ENCODE measurements around the gene RAC2.

RAC2 gene

GRCh38 chr22:37195921-37196320 lies 48.1 kb downstream of the RAC2 start:
- in situ Hi-C loops (cut with HindIII; ENCODE audit: low sequenced_read_pairs), result no loop called here

DNA sequence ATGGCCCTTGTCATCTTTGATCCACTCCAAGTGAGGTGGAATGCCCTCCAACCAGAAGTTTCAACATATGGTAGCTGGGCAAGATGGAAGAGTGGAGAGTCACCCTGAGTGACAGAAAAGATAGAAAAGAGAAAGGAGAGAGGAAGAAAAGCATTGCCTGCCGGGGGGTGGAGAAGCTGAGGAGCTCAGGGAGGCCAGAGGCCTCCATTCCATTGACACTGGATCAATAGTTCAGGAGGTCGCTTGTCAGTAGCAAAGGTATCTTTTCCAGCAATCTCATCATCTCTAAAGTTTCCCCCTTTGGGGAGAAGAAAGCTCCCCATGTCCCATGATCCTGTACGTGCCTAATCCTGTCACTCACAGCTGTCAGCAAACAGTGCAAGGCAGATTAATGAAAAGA lies 49.3 kb downstream of the RAC2 start:
- in situ Hi-C loops (cut with HindIII; ENCODE audit: low sequenced_read_pairs), result no loop called here

- in situ Hi-C loops (cut with HindIII; ENCODE audit: low sequenced_read_pairs), result no loop called here
Measured at GRCh38 chr22:37193629-37194191, 50.4 kb downstream of the RAC2 start.

- in situ Hi-C loops (cut with HindIII; ENCODE audit: low sequenced_read_pairs), result no loop called here
Measured at GRCh38 chr22:37192741-37193140, 51.3 kb downstream of the RAC2 start.

DNA sequence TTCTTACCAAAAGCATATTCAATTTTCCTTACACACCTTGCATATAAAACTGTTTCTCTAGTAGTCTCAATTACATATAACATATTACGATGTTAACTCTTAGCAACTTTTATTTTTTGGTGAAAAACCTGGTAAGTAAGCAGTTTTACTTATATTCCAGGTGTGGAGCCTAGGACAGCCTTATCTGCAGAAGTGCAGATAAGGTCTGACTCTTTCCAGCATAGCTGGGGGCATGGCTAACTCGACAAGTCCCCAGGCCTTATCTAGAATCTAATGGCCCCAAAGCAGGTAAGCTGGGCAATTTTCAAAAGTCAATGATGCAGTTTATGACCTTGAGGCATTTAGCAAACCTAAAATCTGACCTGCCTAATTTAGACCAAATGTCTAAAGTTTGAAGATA lies 51.9 kb downstream of the RAC2 start:
- in situ Hi-C loops (cut with HindIII; ENCODE audit: low sequenced_read_pairs), result no loop called here

DNA sequence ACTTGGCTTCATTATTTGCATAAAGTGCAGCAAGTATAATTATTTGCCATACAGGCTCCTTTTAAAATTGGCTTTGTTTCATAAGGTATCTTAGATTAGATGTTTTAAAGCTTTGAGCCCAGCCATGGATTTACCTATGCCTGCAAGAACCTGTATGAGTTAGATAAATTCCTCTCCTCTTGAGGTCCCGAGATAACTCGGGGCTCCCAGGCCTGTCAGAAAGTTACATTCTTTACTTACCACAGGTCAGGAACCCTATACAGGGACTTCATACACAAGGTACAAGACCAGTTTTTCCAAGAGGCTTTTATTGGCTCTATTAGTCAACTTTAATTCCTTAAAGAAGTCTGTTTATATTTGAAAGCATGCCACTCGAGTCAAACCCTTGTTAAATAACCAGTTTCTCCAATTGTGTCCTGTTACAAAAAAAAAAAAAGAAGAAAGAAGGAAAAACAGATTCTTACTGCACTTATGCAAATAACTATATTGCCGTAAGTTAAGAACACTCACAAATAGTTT lies 53.7 kb downstream of the RAC2 start:
- in situ Hi-C loops (cut with HindIII; ENCODE audit: low sequenced_read_pairs), result no loop called here

DNA sequence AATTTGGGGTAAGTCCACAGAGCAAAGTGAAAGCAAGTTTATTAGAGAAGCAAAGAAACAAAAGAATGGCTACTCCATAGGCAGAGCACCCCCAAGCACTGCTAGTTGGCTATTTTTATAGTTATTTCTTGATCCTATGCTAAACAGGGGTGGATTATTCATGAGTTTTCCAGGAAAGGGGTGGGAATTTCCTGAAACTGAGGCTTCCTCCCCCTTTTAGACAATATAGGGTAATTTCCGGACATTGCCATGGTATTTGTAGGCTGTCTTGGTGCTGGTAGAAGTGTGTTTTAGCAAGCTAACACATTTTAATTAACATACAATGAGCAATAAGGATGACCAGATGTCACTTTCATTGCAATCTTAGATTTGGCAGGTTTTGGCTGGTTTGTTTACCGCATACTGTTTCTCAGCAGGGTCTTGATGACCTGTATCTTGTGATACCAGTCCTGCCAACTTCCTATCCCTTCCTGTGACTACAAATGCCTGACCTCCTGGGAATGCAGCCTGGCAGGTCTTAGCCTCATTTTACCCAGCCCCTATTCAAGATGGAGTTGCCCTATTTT lies 55.1 kb downstream of the RAC2 start:
- in situ Hi-C loops (cut with HindIII; ENCODE audit: low sequenced_read_pairs), result loop anchor here (5.0 to 10.0 kb wide), 3 partner anchors 73 to 316 kb away; partner anchors contain the start of gene KCTD17

DNA sequence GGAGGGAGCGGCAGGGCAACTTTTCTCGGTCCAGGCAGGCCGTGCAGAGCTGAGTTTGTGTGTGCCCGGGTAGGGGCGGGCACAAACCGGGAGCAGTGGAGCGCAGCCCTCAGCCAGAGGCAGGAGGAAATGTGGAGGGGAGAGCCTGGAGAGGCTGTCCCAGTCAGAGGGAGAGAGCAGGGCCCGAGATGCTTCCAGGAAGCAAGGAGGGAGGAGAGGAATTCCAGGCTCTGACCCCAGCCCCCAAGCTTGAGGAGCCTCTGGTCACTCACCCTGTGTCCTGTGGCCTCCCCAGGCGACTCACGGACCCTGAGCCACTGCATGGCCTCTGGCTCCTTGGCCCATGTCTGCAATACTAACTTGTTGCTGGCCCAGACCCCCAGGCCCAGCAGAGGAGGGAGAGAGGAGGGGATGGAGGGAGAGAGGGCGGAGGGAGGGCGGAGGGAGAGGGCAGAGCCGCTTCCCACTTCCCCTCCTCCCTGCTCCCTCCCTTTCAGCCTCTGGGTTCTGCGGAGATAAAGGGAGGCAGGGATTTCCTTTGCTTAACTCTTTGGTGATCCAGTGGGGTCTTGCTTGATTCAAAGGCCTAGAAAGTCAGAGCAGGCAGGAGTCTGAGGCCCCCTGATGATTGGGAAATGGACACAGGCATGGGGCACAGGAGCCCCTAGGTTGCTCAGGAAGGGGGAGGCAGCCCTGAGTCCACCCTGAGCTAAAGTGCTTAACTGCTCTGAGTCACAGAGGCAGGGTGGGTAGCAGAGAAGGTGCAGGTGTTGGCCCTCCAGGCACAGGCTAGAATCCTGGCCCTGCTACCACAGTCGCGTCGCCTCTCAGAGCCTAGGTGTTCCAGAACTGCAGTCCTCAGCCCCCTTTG lies 55.9 kb downstream of the RAC2 start, which contains the start of gene C1QTNF6:
Gene C1QTNF6 (minus strand): TSS at position 357 of the 871 bp plus-strand sequence. CDS start 34 bp downstream, at position 323.
- in situ Hi-C loops (cut with HindIII; ENCODE audit: low sequenced_read_pairs), result loop anchor here (5.0 to 10.0 kb wide), 3 partner anchors 74 to 317 kb away; partner anchors contain the start of gene KCTD17

GRCh38 chr22:37187552-37187890 lies 56.5 kb downstream of the RAC2 start:
- in situ Hi-C loops (cut with HindIII; ENCODE audit: low sequenced_read_pairs), result loop anchor here (5.0 to 10.0 kb wide), 3 partner anchors 75 to 317 kb away; partner anchors contain the start of gene KCTD17

DNA sequence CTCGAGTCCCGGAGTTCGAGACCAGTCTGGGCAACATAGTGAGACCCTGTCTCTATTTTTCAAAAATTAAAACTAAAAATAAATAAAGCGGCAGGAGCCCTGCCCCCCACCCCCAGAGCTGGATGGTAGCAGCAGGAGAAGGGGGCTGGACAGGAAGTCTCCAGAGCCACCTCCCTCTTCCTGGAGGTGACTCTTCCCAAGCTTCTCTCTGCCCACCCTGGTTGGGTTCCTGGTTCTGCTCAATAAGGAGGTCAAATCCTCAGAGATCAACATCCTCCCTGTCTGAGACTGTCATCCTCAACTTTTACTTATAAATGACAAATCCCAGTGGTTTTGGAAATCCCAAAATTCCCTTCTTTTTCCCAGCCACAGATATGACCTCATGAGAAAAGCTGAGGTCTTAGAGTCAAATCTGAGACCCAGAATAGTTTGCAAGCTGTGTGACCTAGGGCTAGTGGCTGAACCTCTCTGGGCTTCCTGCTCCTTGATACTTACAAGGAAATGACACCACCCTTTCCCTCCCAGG lies 57.0 kb downstream of the RAC2 start:
- in situ Hi-C loops (cut with HindIII; ENCODE audit: low sequenced_read_pairs), result loop anchor here (5.0 to 10.0 kb wide), 3 partner anchors 75 to 318 kb away; partner anchors contain the start of gene KCTD17

DNA sequence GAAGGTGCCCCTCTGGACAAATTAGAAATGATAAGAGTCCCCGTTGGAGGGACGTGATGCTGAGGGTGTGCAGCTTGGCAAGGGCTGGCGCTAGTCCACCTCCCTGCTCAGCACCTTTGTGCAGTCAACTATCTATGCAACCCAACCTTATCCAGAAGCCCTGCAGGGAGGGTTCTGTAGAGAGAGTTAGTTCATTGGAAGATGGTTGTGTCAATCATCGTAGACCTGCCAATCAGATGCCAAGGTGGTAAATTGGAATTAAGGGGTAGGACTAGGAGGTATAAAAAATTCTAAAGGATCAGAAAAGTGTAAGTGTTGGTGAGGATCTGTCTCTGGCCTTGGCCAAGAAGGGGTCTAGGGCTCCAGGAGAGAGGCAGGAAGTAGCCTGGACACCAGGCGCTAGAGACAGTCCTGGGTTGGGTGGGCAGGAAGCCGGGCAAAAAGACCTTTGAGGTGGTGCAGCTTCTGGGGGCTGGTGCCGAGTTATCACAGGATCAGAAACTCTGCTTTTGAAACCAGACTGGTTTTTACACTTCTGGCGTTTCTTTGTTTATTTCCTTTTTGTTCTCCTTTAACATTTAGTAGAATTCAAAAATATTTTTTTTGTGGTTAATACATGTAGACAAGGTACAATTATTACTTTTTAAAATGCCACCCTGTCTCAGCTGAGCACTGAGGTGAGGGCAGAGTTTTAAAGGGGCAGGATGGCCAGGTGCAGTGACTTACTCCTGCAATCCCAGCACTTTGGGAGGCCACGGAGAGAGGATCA lies 57.7 kb downstream of the RAC2 start:
- in situ Hi-C loops (cut with HindIII; ENCODE audit: low sequenced_read_pairs), result loop anchor here (5.0 to 10.0 kb wide), 3 partner anchors 76 to 318 kb away; partner anchors contain the start of gene KCTD17

- in situ Hi-C loops (cut with HindIII; ENCODE audit: low sequenced_read_pairs), result loop anchor here (5.0 to 10.0 kb wide), 3 partner anchors 77 to 319 kb away; partner anchors contain the start of gene KCTD17
Measured at GRCh38 chr22:37185646-37186227, 58.3 kb downstream of the RAC2 start.

DNA sequence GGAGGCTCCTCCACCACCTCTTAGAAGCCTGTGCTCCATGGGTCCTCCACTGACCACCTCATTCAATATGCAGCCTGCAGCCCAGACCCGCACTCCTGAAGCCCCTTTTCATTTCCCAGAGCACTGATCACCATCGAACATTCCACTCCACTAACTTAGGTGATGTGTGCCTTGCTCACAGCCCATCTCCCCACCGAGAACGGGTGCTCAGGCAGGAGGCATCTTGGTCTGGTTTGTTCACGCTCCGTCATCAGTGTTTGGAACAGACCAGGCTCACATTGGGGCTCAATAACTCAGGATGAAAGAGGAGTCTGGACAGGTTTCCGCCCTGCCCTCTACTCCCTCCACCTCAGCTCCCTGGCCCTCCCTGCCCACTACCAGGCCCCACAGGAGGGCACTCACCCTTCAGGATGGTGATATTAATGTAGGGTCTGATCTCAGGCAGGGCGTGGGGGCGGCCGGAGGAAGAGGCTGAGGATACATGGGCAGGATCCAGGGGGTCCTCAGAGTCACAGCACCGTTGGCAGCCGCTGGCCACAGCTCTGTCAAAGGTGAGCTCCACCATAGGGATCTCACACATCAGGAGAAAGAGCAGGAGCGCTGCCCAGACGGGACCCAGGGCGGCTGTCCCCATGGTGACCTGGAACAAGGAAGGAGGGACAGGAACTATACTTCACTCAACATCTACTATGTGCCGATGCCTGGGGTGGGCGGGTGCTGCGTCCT lies 59.1 kb downstream of the RAC2 start:
- in situ Hi-C loops (cut with HindIII; ENCODE audit: low sequenced_read_pairs), result loop anchor here (5.0 to 10.0 kb wide), 3 partner anchors 77 to 320 kb away; partner anchors contain the start of gene KCTD17

DNA sequence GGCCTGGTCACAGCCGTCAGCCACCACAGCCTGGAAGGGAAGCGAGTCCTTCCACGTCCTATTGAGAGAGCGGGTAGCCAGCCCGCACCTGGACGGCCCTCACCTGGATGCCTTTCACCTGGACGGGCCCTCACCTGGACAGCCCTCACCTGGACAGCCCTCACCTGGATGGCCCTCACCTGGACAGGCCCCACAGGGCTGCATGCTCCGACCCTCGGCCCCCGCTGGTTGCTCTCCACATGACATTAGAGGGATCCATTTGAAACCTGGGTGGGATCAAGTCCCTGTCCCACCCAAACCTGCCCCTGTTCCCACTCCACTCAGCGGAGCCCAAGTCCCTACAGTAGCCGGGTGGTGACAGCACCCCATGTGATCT lies 59.7 kb downstream of the RAC2 start:
- in situ Hi-C loops (cut with HindIII; ENCODE audit: low sequenced_read_pairs), result loop anchor here (10.0 kb wide), 2 partner anchors 130 to 320 kb away; partner anchors contain the start of gene KCTD17

DNA sequence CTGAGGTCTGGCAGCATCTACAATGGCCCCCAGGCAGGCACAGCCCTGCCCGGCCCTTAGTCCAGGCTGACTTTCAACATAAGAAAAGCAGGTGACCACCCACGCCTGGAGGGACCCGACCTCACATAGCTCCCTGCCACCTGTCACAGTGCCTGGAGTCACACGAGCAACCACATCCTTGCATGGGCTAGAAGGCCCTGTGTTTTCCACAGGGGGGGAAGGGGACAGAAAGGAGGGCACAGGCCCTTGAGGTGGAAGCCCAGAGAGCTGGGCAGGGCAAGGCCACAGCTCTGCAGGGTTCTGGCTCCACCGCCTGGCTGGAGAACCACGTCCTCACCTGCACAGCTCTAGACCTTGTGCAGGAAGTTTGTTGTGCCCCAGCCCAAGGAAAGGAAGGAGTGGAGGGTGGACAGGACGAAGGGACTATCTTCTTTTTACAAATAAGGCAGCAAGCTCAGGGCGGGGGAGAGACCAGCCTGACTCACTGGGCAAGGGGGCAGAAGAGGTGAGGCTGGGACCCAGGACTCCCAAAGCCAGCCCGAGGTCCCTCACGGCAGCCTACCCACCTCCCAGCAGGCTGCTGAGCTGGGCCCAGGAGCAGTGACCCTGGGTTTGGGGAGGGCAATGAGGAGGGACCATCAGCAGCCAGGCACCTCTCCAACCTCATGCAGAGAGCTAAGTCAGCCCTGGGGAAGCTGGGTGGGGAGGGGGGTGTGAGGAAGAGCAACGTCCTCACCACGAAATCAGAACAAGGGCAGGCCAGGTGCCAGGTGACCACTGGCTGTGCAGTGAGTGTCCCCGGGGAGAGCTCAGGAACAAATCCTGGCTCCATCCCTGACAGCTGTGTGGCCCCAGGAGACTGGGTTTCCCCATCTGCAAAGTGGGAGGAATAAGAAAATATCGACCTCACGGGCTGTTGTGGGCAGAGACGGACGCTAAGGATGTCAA lies 60.4 kb downstream of the RAC2 start:
- in situ Hi-C loops (cut with HindIII; ENCODE audit: low sequenced_read_pairs), result loop anchor here (10.0 kb wide), 2 partner anchors 129 to 321 kb away; partner anchors contain the start of gene KCTD17

- in situ Hi-C loops (cut with HindIII; ENCODE audit: low sequenced_read_pairs), result loop anchor here (10.0 kb wide), 2 partner anchors 128 to 322 kb away; partner anchors contain the start of gene KCTD17
Measured at GRCh38 chr22:37182949-37183245, 61.2 kb downstream of the RAC2 start.

- in situ Hi-C loops (cut with HindIII; ENCODE audit: low sequenced_read_pairs), result loop anchor here (10.0 kb wide), 2 partner anchors 128 to 322 kb away; partner anchors contain the start of gene KCTD17
Measured at GRCh38 chr22:37182101-37182948, 61.7 kb downstream of the RAC2 start.

Data from endothelial cell of hepatic sinusoid (primary cell).